HK-2 (cell line): Measurements from ENCODE around the gene MPRIP.

ENCODE experiments used
- DNase-seq: peaks from one replicate; pipeline ENCODE4 v3.0.0-alpha.2; 2018; ENCODE audit not compliant: unreplicated experiment

MPRIP gene

GRCh38 chr17:17066021-17066420 is 23.8 kb downstream of the MPRIP start:
- no peak for DNase-seq

GRCh38 chr17:17067257-17067656 is 25.0 kb downstream of the MPRIP start:
- peak; percentile 48 for DNase-seq

GRCh38 chr17:17069849-17070248 is 27.6 kb downstream of the MPRIP start:
- DNase-seq = no peak

- DNase-seq = no peak
Measured at GRCh38 chr17:17070931-17071330, 28.7 kb downstream of the MPRIP start.

GRCh38 chr17:17071531-17072360 is 29.5 kb downstream of the MPRIP start:
- no peak for DNase-seq

- no peak for DNase-seq
Measured at GRCh38 chr17:17072546-17072945, 30.3 kb downstream of the MPRIP start.

GRCh38 chr17:17073030-17073564 is 30.8 kb downstream of the MPRIP start:
- no peak for DNase-seq

GRCh38 chr17:17073581-17074403 is 31.5 kb downstream of the MPRIP start:
- no peak for DNase-seq

GRCh38 chr17:17075125-17075781 is 33.0 kb downstream of the MPRIP start:
- no peak for DNase-seq

GRCh38 chr17:17076066-17076465 is 33.8 kb downstream of the MPRIP start:
- DNase-seq = no peak

- no peak for DNase-seq
Measured at GRCh38 chr17:17077101-17077500, 34.8 kb downstream of the MPRIP start.

GRCh38 chr17:17077861-17078732 is 35.8 kb downstream of the MPRIP start:
- no peak for DNase-seq

- no peak for DNase-seq
Measured at GRCh38 chr17:17078832-17079231, 36.6 kb downstream of the MPRIP start.

- no peak for DNase-seq
Measured at GRCh38 chr17:17079336-17079735, 37.1 kb downstream of the MPRIP start.

GRCh38 chr17:17079761-17080160 is 37.5 kb downstream of the MPRIP start:
- no peak for DNase-seq

- no peak for DNase-seq
Measured at GRCh38 chr17:17080181-17080631, 37.9 kb downstream of the MPRIP start.

GRCh38 chr17:17080781-17081180 is 38.5 kb downstream of the MPRIP start:
- DNase-seq = no peak

- no peak for DNase-seq
Measured at GRCh38 chr17:17081304-17081940, 39.2 kb downstream of the MPRIP start.

- no peak for DNase-seq
Measured at GRCh38 chr17:17082878-17083277, 40.6 kb downstream of the MPRIP start.

- no peak for DNase-seq
Measured at GRCh38 chr17:17084317-17084835, 42.1 kb downstream of the MPRIP start.
